ENCODE measurements around the gene CHMP4A. TPM values are rescaled to one million over a fixed set of nuclear protein-coding genes. Genes with fewer than 3 reads are reported as not detected.
"Not testable (repeated sequence)": the region's sequence is repeated elsewhere in the genome, so short reads cannot be mapped to it uniquely, and the experiment has no call there.

CHMP4A gene
- polyA plus RNA-seq, 4 donors, result 27.8 to 58.4 (median 52.0) TPM

- no peak for DNase-seq (ENCODE audit: low read depth in 4 of 4, low spot score in 3 of 4)
Observed at GRCh38 chr14:24249230-24250021, 36.1 kb upstream of the CHMP4A start.

GRCh38 chr14:24247422-24247821 lies 34.1 kb upstream of the CHMP4A start:
- DNase-seq (ENCODE audit: low read depth in 4 of 4, low spot score in 3 of 4), result no peak

- no peak for DNase-seq (ENCODE audit: low read depth in 4 of 4, low spot score in 3 of 4)
Observed at GRCh38 chr14:24246765-24247212, 33.5 kb upstream of the CHMP4A start.

GRCh38 chr14:24245350-24245749 lies 32.1 kb upstream of the CHMP4A start:
- DNase-seq (ENCODE audit: low read depth in 4 of 4, low spot score in 3 of 4), result not testable (repeated sequence)

- DNase-seq (ENCODE audit: low read depth in 4 of 4, low spot score in 3 of 4), result peak in 1 of 4 donors; percentile 14
Observed at GRCh38 chr14:24243336-24243836, 30.1 kb upstream of the CHMP4A start.

- peak in 2 of 4 donors; percentile 87 to 88 for DNase-seq (ENCODE audit: low read depth in 4 of 4, low spot score in 3 of 4)
Observed at GRCh38 chr14:24241829-24242443, 28.6 kb upstream of the CHMP4A start.

GRCh38 chr14:24240110-24240918 lies 27.0 kb upstream of the CHMP4A start:
- no peak for DNase-seq (ENCODE audit: low read depth in 4 of 4, low spot score in 3 of 4)

- no peak for DNase-seq (ENCODE audit: low read depth in 4 of 4, low spot score in 3 of 4)
Observed at GRCh38 chr14:24238527-24239037, 25.3 kb upstream of the CHMP4A start.

GRCh38 chr14:24238123-24238522 lies 24.8 kb upstream of the CHMP4A start:
- DNase-seq (ENCODE audit: low read depth in 4 of 4, low spot score in 3 of 4), result no peak

GRCh38 chr14:24237463-24237955 lies 24.2 kb upstream of the CHMP4A start:
- no peak for DNase-seq (ENCODE audit: low read depth in 4 of 4, low spot score in 3 of 4)

- no peak for DNase-seq (ENCODE audit: low read depth in 4 of 4, low spot score in 3 of 4)
Observed at GRCh38 chr14:24236689-24237462, 23.6 kb upstream of the CHMP4A start.

GRCh38 chr14:24235804-24236688 lies 22.8 kb upstream of the CHMP4A start:
- DNase-seq (ENCODE audit: low read depth in 4 of 4, low spot score in 3 of 4), result no peak

GRCh38 chr14:24234095-24235005 lies 21.1 kb upstream of the CHMP4A start:
- no peak for DNase-seq (ENCODE audit: low read depth in 4 of 4, low spot score in 3 of 4)

- DNase-seq (ENCODE audit: low read depth in 4 of 4, low spot score in 3 of 4), result no peak
Observed at GRCh38 chr14:24233538-24233866, 20.2 kb upstream of the CHMP4A start.

- no peak for DNase-seq (ENCODE audit: low read depth in 4 of 4, low spot score in 3 of 4)
Observed at GRCh38 chr14:24232645-24233537, 19.6 kb upstream of the CHMP4A start, which contains the start of gene GMPR2. Gene GMPR2, plus strand, starts transcription at chr14:24232929. Its CDS starts 325 bp downstream, at chr14:24233254.

GRCh38 chr14:24232121-24232644 lies 18.9 kb upstream of the CHMP4A start, which contains the start of gene NEDD8:
Gene NEDD8, minus strand, starts transcription at chr14:24232367. Its CDS starts 100 bp downstream, at chr14:24232267.
- DNase-seq (ENCODE audit: low read depth in 4 of 4, low spot score in 3 of 4), result peak; percentile 73 to 83 (median 80)

All from left renal pelvis (tissue), 4 donors.